Endothelial cell of umbilical vein (primary cell): ENCODE data around the gene CACNA1F. TPM values are rescaled to one million over a fixed set of nuclear protein-coding genes. Genes with fewer than 3 reads are reported as not detected.

ENCODE experiments used
- BruUV-seq: library from RNA; stranded (reverse); fragments of 400-500 nt; replicated peaks from 2 replicates; lab custom pipeline; 2021; lab: Mats Ljungman, UMichigan
- CTCF ChIA-PET: fragments of 300-600, 350-600 bp; sonication (Branson Sonifier 250); formaldehyde crosslinking; loops from one replicate; lab custom pipeline; 2021; ENCODE audit warnings: antibody characterized with exemption, inconsistent platforms; lab: Charles Lee
- POLR2A ChIA-PET: fragments of 300-600, 350-600 bp; sonication (Branson Sonifier 250); formaldehyde crosslinking; loops from one replicate; lab custom pipeline; 2021; ENCODE audit warnings: antibody characterized with exemption, inconsistent platforms; lab: Charles Lee
- DNase-seq: peaks from one replicate; pipeline ENCODE4 v3.0.0-alpha.2; 2011; ENCODE audit warnings: low read depth, low spot score
- FAIRE-seq: peaks from 2 replicates; lab custom pipeline; 2011; peaks lifted over from hg19 to GRCh38; lab: Jason Lieb, UNC
- H2AFZ ChIP-seq: 2 replicates; pipeline ENCODE4 v1.6.0; 2012; ENCODE audit warnings: low read depth, low read length, control low read depth, inconsistent platforms
- H3K27ac ChIP-seq: 2 replicates; pipeline ENCODE4 v1.5.1; 2011; ENCODE audit warnings: low read depth, mild to moderate bottlenecking, control low read depth, low read length, moderate library complexity; ENCODE audit not compliant: insufficient read depth
- H3K27me3 ChIP-seq, 2 experiments: 2 replicates each; pipeline versions ENCODE4 v1.6.0 to v1.6.1; 2011; ENCODE audit warnings: low read length in 2 of 2, mixed read lengths in 1 of 2; ENCODE audit not compliant: control insufficient read depth in 2 of 2, insufficient read depth in 2 of 2
- H3K36me3 ChIP-seq, 2 experiments: 2 replicates in 1 of 2; 3 replicates in 1 of 2; pipeline ENCODE4 v1.5.1; 2011; ENCODE audit warnings: low read length in 2 of 2, mild to moderate bottlenecking in 1 of 2, moderate library complexity in 1 of 2; ENCODE audit not compliant: control insufficient read depth in 2 of 2, insufficient read depth in 2 of 2; ENCODE audit errors: extremely low read depth in 1 of 2
- H3K4me1 ChIP-seq: 3 replicates; pipeline ENCODE4 v1.5.1; 2011; ENCODE audit warnings: mild to moderate bottlenecking, low read length; ENCODE audit not compliant: control insufficient read depth, insufficient read depth; ENCODE audit errors: extremely low read depth
- H3K4me2 ChIP-seq: 2 replicates; pipeline ENCODE4 v1.6.1; 2011; ENCODE audit warnings: low read length, control low read depth, mixed read lengths; ENCODE audit not compliant: insufficient read depth
- H3K4me3 ChIP-seq, 3 experiments: fragments of 200-600 bp in 1 of 3; sonication (generic), shearing (Covaris generic) in 1 of 3; replicated peaks in 1 of 3; 2 replicates each; pipeline ENCODE4 v1.5.1; 2011 to 2016; ENCODE audit warnings: control low read depth in 3 of 3, low read length in 3 of 3, mild to moderate bottlenecking in 2 of 3, inconsistent platforms in 1 of 3, low read depth in 1 of 3, moderate library complexity in 1 of 3; ENCODE audit not compliant: insufficient read depth in 1 of 3
- H3K79me2 ChIP-seq: 2 replicates; pipeline ENCODE4 v1.6.0; 2012; ENCODE audit warnings: low read length, inconsistent platforms; ENCODE audit not compliant: control insufficient read depth, insufficient read depth
- H3K9ac ChIP-seq: replicated peaks from 2 replicates; pipeline ENCODE3; 2011; ENCODE audit warnings: low read length, control low read depth; ENCODE audit not compliant: insufficient read depth; ENCODE audit errors: extremely low read depth
- H3K9me1 ChIP-seq: replicated peaks from 3 replicates; pipeline ENCODE4 v1.6.0; 2011; ENCODE audit warnings: mild to moderate bottlenecking, low read length; ENCODE audit not compliant: control insufficient read depth, insufficient read depth; ENCODE audit errors: extremely low read depth
- H3K9me3 ChIP-seq: replicated peaks from 2 replicates; pipeline ENCODE4 v1.5.1; 2012; ENCODE audit warnings: low read length, inconsistent platforms; ENCODE audit not compliant: control insufficient read depth, insufficient read depth
- H4K20me1 ChIP-seq: replicated peaks from 2 replicates; pipeline ENCODE3; 2011; ENCODE audit warnings: mild to moderate bottlenecking, low read length; ENCODE audit not compliant: control insufficient read depth, insufficient read depth; ENCODE audit errors: extremely low read depth
- CTCF ChIP-seq, 2 donors: IDR thresholded peaks; 1 replicate in 1 of 2; 2 replicates in 1 of 2; pipeline ENCODE4 v1.5.1; 2011; ENCODE audit warnings: low read length in 2 of 2, mild to moderate bottlenecking in 2 of 2, moderate library complexity in 2 of 2, control low read depth in 1 of 2, inconsistent platforms in 1 of 2, low read depth in 1 of 2; ENCODE audit not compliant: insufficient read depth in 1 of 2; ENCODE audit errors: extremely low read depth in 1 of 2
- EZH2 ChIP-seq: IDR thresholded peaks from 2 replicates; pipeline ENCODE4 v1.6.1; 2012; ENCODE audit warnings: borderline replicate concordance, low read depth, mild to moderate bottlenecking, moderate library complexity, low read length, inconsistent platforms; ENCODE audit not compliant: severe bottlenecking
- FOS ChIP-seq: IDR thresholded peaks from 2 replicates; pipeline ENCODE4 v1.6.1; 2011; ENCODE audit warnings: mild to moderate bottlenecking, low read length, moderate library complexity, borderline replicate concordance; ENCODE audit not compliant: insufficient read depth
- GATA2 ChIP-seq: IDR thresholded peaks from 2 replicates; pipeline ENCODE4 v1.7.0; 2011; ENCODE audit warnings: low read depth, mild to moderate bottlenecking, moderate library complexity, mixed read lengths, low read length; ENCODE audit not compliant: insufficient read length, insufficient read depth
- JUN ChIP-seq: IDR thresholded peaks from 2 replicates; pipeline ENCODE4 v1.6.1; 2011; ENCODE audit warnings: borderline replicate concordance, low read depth; ENCODE audit not compliant: insufficient read length, insufficient read depth
- MAX ChIP-seq: IDR thresholded peaks from 2 replicates; pipeline ENCODE4 v1.6.1; 2011; ENCODE audit not compliant: insufficient read depth, insufficient read length
- MYC ChIP-seq: IDR thresholded peaks from one replicate; pipeline ENCODE4 v1.6.1; 2011; ENCODE audit warnings: mild to moderate bottlenecking, low read depth, low read length
- POLR2A ChIP-seq: IDR thresholded peaks from 2 replicates; pipeline ENCODE4 v1.6.1; 2012; ENCODE audit warnings: low read depth, mild to moderate bottlenecking, control low read depth, low read length
- POLR2AphosphoS5 ChIP-seq: IDR thresholded peaks from 2 replicates; pipeline ENCODE4 v1.6.1; 2012; ENCODE audit warnings: low read depth, mild to moderate bottlenecking, control low read depth, low read length, moderate library complexity; ENCODE audit not compliant: insufficient read depth
- dilution Hi-C: fragments of 300-500 bp; cut with MboI; formaldehyde crosslinking; loops from one replicate; pipeline ENCODE4 v1.15.0; 2019; ENCODE audit warnings: low sequenced_read_pairs; ENCODE audit not compliant: extremely low pct_ligation_motif_present
- intact Hi-C: fragments of 100-400 bp; cut with micrococcal nuclease; formaldehyde crosslinking; loops from one replicate; pipeline ENCODE4 v1.10.0; 2022
- polyA plus RNA-seq, 4 experiments: library from polyadenylated mRNA; depleted of rRNA in 3 of 4; stranded (reverse) in 3 of 4; unstranded in 1 of 4; fragments of >200 nt; gene quantifications; 2 replicates each; pipeline versions ENCODE4 v1.2.1 to v1.2.3, GENCODE V29; 2011 to 2012; ENCODE audit warnings: missing spikeins in 1 of 4
- total RNA-seq: library from RNA; stranded (reverse); gene quantifications from 2 replicates; pipeline ENCODE4 v1.2.3, GENCODE V29; 2021

The CACNA1F gene
- total and polyA plus RNA-seq, 2 donors (not counting 3 experiments of a cell fraction or from before 2014, with no cell fraction given): not detected

GRCh38 chrX:49166914-49167739, 66.0 kb downstream of the CACNA1F start:
- H3K9ac ChIP-seq: peak overlapping the region; percentile 72
- TF ChIP-seq JUN (no peak), MAX (no peak), FOS (peak; percentile 57), GATA2 (no peak), CTCF (IDR thresholded peaks at IDR 0.05; ENCODE audit: extremely low read depth in 1 of 2, insufficient read depth in 1 of 2, low read depth in 1 of 2, low read length in 2 of 2) (no peak), POLR2A (no peak), EZH2 (no peak), POLR2AphosphoS5 (peak; percentile 10), MYC (no peak)
- H3K27me3 ChIP-seq: no peaks in the 10 kb centered on the region
- no peaks in the 10 kb centered on the region for H4K20me1 ChIP-seq
- H3K9me3 ChIP-seq: no peaks in the 10 kb centered on the region
- peak overlapping the region; percentile 7 to 40 (median 29) for H3K4me3 ChIP-seq
- CTCF ChIA-PET: interaction anchor here (1.0 to 3.6 kb wide), 4 partner anchors 9 to 17 kb away, joined by 3 to 16 read pairs (median 4); no protein-coding TSS in a partner anchor
- intact Hi-C loops (loop anchor here (1.0 to 2.0 kb wide), 2 partner anchors 24 to 88 kb away; partner anchors contain the start of gene WDR45), dilution Hi-C loops (no loop called here)
- peak overlapping the region; percentile 89 for H3K27ac ChIP-seq
- H2AFZ ChIP-seq: peak overlapping the region; percentile 60
- H3K9me1 ChIP-seq: no peaks in the 10 kb centered on the region
- DNase-seq (peak; percentile 58), FAIRE-seq (peak; percentile 99)
- peaks cover 21% of the 10 kb centered on the region for H3K4me1 ChIP-seq
- H3K79me2 ChIP-seq: peaks cover 2% of the 10 kb centered on the region
- POLR2A ChIA-PET: interaction anchor here (1.9 kb wide), 1 partner anchor 24 kb away, joined by 7 read pairs; no protein-coding TSS in a partner anchor
- H3K4me2 ChIP-seq: peak overlapping the region; percentile 43
- H3K36me3 ChIP-seq: no peaks in the 10 kb centered on the region
- BruUV-seq: TSS peak; percentile 10
